Type B pancreatic cell (in vitro differentiated cells): ENCODE data around the gene PHF13. TPM values are rescaled to one million over a fixed set of nuclear protein-coding genes. Genes with fewer than 3 reads are reported as not detected.

ENCODE experiments used
- DNase-seq: peaks from one replicate; pipeline ENCODE4 v3.0.0; 2021; ENCODE audit warnings: mixed read lengths; ENCODE audit not compliant: unreplicated experiment; ENCODE audit errors: extremely low spot score
- H3K27ac Mint-ChIP-seq: 2 replicates; pipeline ENCODE4 v1.8.0; 2021; ENCODE audit warnings: mild to moderate bottlenecking, mixed read lengths
- H3K27me3 Mint-ChIP-seq: 2 replicates; pipeline ENCODE4 v1.8.0; 2021; ENCODE audit warnings: mixed read lengths
- H3K36me3 Mint-ChIP-seq: 2 replicates; pipeline ENCODE4 v1.8.0; 2021; ENCODE audit warnings: mixed read lengths
- H3K4me1 Mint-ChIP-seq: one replicate; pipeline ENCODE4 v1.8.0; 2021; ENCODE audit warnings: mixed read lengths; ENCODE audit not compliant: unreplicated experiment
- H3K4me3 Mint-ChIP-seq: 2 replicates; pipeline ENCODE4 v1.8.0; 2021; ENCODE audit warnings: mild to moderate bottlenecking, mixed read lengths
- H3K9me3 Mint-ChIP-seq: 2 replicates; pipeline ENCODE4 v1.8.0; 2021; ENCODE audit warnings: mixed read lengths
- total RNA-seq: library from RNA; stranded (reverse); gene quantifications from 2 replicates; pipeline ENCODE4 v1.2.1, GENCODE V29; 2021; ENCODE audit warnings: low replicate concordance
- TF ChIP-seq, protein P1 (sequence below): fragments of 200-600 bp; sonication (generic); conservative IDR thresholded peaks from 2 replicates; pipeline ENCODE4 v1.5.0; 2021; ENCODE audit warnings: antibody characterized with exemption, mild to moderate bottlenecking

Gene PHF13
- total RNA-seq, 1 donor from 2014 or later: 21.2 TPM

DNA sequence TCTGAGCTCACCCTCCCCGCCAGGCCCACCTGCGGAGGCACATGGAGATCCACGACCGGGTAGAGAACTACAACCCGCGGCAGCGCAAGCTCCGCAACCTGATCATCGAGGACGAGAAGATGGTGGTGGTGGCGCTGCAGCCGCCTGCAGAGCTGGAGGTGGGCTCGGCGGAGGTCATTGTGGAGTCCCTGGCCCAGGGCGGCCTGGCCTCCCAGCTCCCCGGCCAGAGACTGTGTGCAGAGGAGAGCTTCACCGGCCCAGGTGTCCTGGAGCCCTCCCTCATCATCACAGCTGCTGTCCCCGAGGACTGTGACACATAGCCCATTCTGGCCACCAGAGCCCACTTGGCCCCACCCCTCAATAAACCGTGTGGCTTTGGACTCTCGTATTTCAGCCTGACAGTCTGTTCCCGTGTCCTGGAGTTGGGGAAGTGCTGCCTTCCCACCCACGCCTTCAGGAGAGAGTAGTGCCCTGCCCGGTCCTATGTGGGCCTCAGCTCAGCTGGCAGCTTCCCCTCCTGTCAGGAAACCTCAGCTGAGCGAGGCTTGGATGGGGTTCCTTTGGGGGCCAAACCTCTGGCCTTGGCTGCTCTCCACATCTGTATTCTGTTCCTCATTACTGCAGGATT lies 24.5 kb upstream of the PHF13 start:
- Mint-ChIP-seq H3K36me3 (no peaks in the 10 kb centered on the region), H3K4me1 (no peaks in the 10 kb centered on the region)

DNA sequence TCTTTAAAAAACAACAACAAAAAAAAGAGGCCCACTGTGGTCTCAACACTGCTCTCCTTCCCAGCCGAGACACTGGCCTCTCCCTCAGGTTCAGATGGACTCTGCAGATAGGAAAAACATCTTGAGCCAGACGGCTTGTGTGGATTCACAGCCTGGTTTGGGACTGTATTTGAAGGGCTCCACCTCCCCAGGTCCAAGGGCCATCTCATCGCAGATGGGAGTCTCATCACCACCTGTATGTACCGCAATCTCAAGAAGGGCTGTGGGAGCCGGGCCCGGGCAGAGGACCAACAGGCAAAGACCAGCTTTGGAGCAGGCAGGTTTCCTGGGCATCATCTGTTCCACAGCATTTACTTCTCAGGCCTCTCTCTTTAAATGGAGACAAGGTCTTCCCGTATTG lies 23.5 kb upstream of the PHF13 start:
- no peak overlapping the region for H3K4me3 Mint-ChIP-seq
- TF ChIP-seq, protein P1, sequence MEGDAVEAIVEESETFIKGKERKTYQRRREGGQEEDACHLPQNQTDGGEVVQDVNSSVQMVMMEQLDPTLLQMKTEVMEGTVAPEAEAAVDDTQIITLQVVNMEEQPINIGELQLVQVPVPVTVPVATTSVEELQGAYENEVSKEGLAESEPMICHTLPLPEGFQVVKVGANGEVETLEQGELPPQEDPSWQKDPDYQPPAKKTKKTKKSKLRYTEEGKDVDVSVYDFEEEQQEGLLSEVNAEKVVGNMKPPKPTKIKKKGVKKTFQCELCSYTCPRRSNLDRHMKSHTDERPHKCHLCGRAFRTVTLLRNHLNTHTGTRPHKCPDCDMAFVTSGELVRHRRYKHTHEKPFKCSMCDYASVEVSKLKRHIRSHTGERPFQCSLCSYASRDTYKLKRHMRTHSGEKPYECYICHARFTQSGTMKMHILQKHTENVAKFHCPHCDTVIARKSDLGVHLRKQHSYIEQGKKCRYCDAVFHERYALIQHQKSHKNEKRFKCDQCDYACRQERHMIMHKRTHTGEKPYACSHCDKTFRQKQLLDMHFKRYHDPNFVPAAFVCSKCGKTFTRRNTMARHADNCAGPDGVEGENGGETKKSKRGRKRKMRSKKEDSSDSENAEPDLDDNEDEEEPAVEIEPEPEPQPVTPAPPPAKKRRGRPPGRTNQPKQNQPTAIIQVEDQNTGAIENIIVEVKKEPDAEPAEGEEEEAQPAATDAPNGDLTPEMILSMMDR: no peak
- no peak overlapping the region for H3K27ac Mint-ChIP-seq
- H3K9me3 Mint-ChIP-seq: no peaks in the 10 kb centered on the region
- no peaks in the 10 kb centered on the region for H3K4me1 Mint-ChIP-seq
- no peaks in the 10 kb centered on the region for H3K36me3 Mint-ChIP-seq
- no peak for DNase-seq
- no peaks in the 10 kb centered on the region for H3K27me3 Mint-ChIP-seq

More for the DNA sequence above, 24.5 kb upstream of the PHF13 start:
- H3K27ac Mint-ChIP-seq: no peak overlapping the region
- no peak overlapping the region for H3K4me3 Mint-ChIP-seq
- H3K9me3 Mint-ChIP-seq: no peaks in the 10 kb centered on the region
- TF ChIP-seq, protein P1: no peak
- DNase-seq: no peak
- no peaks in the 10 kb centered on the region for H3K27me3 Mint-ChIP-seq

DNA sequence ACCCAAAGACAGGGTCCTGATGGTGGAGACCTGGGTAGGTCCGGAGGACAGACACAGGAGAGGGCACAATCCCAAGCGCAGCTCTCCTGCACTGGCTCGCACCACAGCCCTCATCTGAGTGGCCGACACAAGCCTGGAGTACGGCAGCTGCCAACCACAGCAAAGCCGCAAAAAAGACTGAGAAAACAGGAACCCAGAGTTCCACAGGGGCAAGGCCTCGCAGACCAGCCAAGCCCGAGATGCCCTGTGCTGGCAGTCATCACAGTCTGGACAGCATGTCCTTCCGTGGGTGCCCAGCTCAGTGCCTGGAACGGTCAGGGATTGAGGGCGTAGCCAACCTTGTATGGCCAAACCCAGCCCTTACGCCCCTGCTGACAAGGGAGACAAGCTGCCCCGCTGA lies 22.3 kb upstream of the PHF13 start:
- no peak overlapping the region for H3K27ac Mint-ChIP-seq

DNA sequence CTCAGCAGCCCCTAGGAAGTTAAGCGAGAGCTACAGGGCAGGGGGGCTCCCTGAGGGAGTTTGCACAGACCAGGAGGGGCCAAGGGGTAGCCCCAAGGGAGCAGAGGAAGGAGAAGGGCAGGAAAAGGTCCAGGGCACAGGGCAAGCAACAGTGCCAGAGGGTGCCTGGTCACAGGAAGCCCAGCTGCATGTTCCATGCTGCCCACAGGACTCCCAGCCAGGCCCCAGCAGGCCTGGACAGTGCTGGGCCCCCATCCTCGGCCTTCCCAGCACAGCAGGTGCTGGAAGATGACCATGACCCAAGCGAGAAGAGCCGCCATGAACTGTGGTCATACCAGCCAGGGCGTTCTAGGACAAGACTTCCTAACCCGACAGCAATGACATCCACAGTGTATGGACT lies 21.9 kb upstream of the PHF13 start:
- TF ChIP-seq, protein P1: no peak

More for the DNA sequence above, 22.3 kb upstream of the PHF13 start:
- no peaks in the 10 kb centered on the region for H3K9me3 Mint-ChIP-seq
- peaks cover 2% of the 10 kb centered on the region for H3K4me1 Mint-ChIP-seq
- TF ChIP-seq, protein P1: no peak
- no peaks in the 10 kb centered on the region for H3K36me3 Mint-ChIP-seq
- H3K27me3 Mint-ChIP-seq: no peaks in the 10 kb centered on the region
- no peak overlapping the region for H3K4me3 Mint-ChIP-seq
- DNase-seq: no peak

DNA sequence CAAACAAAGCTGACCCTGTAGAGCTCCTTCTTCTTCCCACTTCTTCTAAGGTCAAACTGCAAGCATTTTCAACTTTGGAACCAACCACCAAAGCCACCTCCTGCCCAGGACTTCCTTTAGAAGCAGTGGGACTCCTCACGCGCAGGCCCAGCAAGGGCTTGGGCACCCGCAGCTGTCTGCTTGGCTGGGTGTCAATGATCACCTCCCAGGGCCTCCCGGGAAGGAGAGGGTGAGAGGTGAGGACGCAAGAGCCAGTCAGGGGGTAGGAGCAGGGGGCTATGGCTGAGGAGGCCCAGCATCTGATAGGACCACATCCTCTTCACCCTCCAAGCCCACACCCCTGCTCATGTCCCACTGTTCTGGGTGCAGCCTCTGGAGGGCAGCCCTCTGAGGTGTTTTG lies 21.1 kb upstream of the PHF13 start:
- Mint-ChIP-seq H3K4me1 (peaks cover 5% of the 10 kb centered on the region), H3K36me3 (no peaks in the 10 kb centered on the region), H3K27ac (no peak overlapping the region), H3K4me3 (no peak overlapping the region), H3K27me3 (no peaks in the 10 kb centered on the region), H3K9me3 (no peaks in the 10 kb centered on the region)
- DNase-seq: no peak
- TF ChIP-seq, protein P1: no peak

More for the DNA sequence above, 21.9 kb upstream of the PHF13 start:
- no peaks in the 10 kb centered on the region for H3K27me3 Mint-ChIP-seq
- peaks cover 5% of the 10 kb centered on the region for H3K4me1 Mint-ChIP-seq
- H3K36me3 Mint-ChIP-seq: no peaks in the 10 kb centered on the region
- DNase-seq: no peak
- H3K9me3 Mint-ChIP-seq: no peaks in the 10 kb centered on the region
- H3K4me3 Mint-ChIP-seq: no peak overlapping the region
- H3K27ac Mint-ChIP-seq: no peak overlapping the region
